NB4 (cell line): ENCODE results near the gene SP7.
"Not testable (repeated sequence)": the region's sequence is repeated elsewhere in the genome, so short reads cannot be mapped to it uniquely, and the experiment has no call there.

Source experiments
- DNase-seq: peaks from one replicate; pipeline ENCODE4 v3.0.0; 2010; ENCODE audit warnings: low read depth
- H3K4me3 ChIP-seq: one replicate; pipeline ENCODE4 v1.5.1; 2011; ENCODE audit warnings: mild to moderate bottlenecking, low read depth, low read length, moderate library complexity
- CTCF ChIP-seq: IDR thresholded peaks from one replicate; pipeline ENCODE4 v1.5.1; 2012; ENCODE audit warnings: low read depth, low read length
- MAX ChIP-seq: IDR thresholded peaks from 2 replicates; pipeline ENCODE4 v1.6.1; 2011; ENCODE audit warnings: low read depth, low read length
- MYC ChIP-seq: IDR thresholded peaks from 2 replicates; pipeline ENCODE4 v1.6.1; 2011; ENCODE audit warnings: low read depth, low read length
- POLR2A ChIP-seq: IDR thresholded peaks from 2 replicates; pipeline ENCODE4 v1.6.1; 2011; ENCODE audit warnings: mild to moderate bottlenecking; ENCODE audit not compliant: insufficient read length; ENCODE audit errors: extremely low read depth

The SP7 gene

DNA sequence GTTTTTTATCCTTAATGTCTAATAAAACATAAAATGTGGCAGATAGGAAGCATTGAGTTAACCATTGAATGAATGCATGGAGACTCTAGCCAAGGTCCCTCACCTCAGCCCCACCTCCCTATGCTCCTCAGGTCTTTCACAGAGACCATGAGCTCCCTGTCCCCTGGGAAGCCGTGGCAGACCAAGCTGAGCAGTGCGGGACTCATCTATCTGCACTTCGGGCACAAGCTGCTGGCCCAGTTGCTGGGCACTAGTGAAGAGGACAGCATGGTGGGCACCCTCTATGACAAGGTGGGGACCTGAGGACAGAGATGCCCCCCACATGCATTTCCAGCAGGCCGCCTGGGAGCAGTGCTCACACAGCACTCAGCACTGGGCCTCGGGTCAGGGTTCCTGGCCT lies 33.3 kb downstream of the SP7 start:
- TF ChIP-seq CTCF, result no peak
- no peak for TF ChIP-seq MYC
- no peak for DNase-seq
- no peak overlapping the region for H3K4me3 ChIP-seq

DNA sequence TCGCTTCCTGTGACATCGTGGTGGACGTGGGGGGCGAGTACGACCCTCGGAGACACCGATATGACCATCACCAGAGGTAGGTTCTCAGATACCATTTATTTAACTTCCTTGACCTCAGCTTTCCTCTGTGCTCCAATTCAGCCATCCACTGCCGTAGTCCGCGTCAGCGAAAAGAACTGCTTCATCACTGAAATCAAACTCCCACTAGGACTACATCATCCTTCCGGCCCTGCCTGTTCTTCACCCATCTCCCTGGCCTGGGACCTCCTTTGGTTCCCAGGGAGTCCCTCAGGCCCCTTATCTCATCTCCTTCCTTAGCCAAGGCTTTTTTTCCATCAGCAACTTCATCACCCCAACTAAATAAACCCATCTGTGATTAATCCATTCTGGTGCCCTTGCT lies 36.0 kb downstream of the SP7 start:
- peak; percentile 35 for DNase-seq
- H3K4me3 ChIP-seq, result peak overlapping the region; percentile 93
- TF ChIP-seq MYC, result no peak

DNA sequence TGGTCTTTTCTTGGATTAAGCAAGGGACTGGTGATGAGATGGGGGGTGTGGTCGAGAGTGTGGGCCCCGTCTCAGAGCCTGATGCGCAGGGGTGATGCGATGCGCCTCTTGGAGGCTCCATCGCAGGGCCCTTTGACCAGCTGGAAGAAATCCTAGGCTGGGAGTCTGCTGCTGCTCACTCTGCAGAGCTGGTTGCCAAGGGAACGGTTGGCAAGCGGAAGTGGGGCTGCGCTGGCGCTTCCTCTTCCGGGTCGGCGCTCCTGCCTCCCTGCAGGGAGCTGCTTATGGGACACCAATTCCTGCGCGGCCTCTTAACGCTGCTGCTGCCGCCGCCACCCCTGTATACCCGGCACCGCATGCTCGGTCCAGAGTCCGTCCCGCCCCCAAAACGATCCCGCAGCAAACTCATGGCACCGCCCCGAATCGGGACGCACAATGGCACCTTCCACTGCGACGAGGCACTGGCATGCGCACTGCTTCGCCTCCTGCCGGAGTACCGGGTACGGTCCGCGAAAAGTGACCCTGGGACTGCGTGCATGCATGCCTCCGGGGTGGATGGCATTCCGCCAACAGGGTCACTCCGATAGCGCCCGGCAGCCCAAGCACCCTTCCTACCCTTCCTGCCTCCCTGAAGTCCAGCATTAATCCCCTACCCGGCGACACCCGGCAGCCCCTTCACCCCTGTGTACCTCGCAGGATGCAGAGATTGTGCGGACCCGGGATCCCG lies 36.5 kb downstream of the SP7 start, which contains the start of gene MYG1:
MYG1 (plus strand) TSS at position 242 of the 727 bp plus-strand sequence; CDS start at position 285, 43 bp downstream.
- peak within 1 kb of the TSS; percentile 93 for H3K4me3 ChIP-seq
- peak; percentile 53 for TF ChIP-seq MAX
- TF ChIP-seq MYC, result peak; percentile 62; the same call in 1 of the 2 replicates
- peak; percentile 80 for TF ChIP-seq POLR2A
- TF ChIP-seq CTCF, result no peak
- peak; percentile 95 for DNase-seq

DNA sequence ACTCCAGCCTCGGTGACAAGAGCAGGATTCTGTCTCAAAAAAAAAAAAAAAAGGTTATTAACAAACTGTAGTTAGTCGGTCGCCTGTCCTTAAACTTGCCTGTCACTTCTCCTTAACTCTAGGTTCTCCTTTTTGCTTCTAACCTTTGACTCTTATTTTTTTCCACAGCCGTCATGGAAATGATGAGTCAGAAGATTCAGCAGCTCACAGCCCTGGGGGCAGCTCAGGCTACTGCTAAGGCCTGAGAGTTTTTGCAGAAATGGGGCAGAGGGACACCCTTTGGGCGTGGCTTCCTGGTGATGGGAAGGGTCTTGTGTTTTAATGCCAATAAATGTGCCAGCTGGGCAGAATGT lies 37.1 kb downstream of the SP7 start:
- H3K4me3 ChIP-seq, result peak overlapping the region; percentile 93
- no peak for TF ChIP-seq CTCF
- TF ChIP-seq MAX, result no peak
- TF ChIP-seq MYC, result no peak
- TF ChIP-seq POLR2A, result no peak
- DNase-seq, result peak; percentile 92

GRCh38 chr12:53298164-53298563 lies 38.0 kb downstream of the SP7 start:
- peak; percentile 41 for DNase-seq
- peak overlapping the region; percentile 14 for H3K4me3 ChIP-seq
- TF ChIP-seq CTCF (no peak), MYC (no peak), MAX (no peak), POLR2A (no peak)

DNA sequence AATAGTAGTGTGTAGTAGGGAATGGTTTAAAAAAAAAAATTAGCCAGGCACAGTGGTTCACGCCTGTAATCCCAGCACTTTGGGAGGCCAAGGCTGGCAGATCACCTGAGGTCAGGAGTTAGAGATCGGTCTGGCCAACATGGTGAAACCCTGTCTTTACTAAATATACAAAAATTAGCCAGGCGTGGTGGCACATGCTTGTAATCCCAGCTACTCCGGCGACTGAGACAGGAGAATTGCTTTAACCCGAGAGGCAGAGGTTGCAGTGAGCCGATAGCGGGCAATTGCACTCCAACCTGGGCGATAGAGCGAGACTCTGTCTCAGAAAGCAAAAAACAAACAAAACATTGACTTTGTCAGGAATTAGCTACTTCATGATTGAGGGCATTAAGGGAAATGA lies 39.0 kb downstream of the SP7 start:
- peak overlapping the region; percentile 99 for H3K4me3 ChIP-seq
- not testable (repeated sequence) for DNase-seq

GRCh38 chr12:53295891-53296219 lies 40.3 kb downstream of the SP7 start:
- peak overlapping the region; percentile 99 for H3K4me3 ChIP-seq
- no peak for TF ChIP-seq MYC
- no peak for TF ChIP-seq POLR2A
- no peak for TF ChIP-seq MAX
- no peak for TF ChIP-seq CTCF
- no peak for DNase-seq
